GM12892 (cell line): Measurements from ENCODE around the gene PRDM12.

Experiments used
- POLR2A ChIP-seq: IDR thresholded peaks from 2 replicates; pipeline ENCODE4 v1.6.1; 2011; ENCODE audit warnings: low read depth, low read length, control low read depth
- POLR2AphosphoS5 ChIP-seq: IDR thresholded peaks from 2 replicates; pipeline ENCODE4 v1.6.1; 2011; ENCODE audit warnings: low read depth, low read length, control low read depth
- TAF1 ChIP-seq: IDR thresholded peaks from 2 replicates; pipeline ENCODE4 v1.6.1; 2011; ENCODE audit warnings: low read depth, mild to moderate bottlenecking, control low read depth, low read length, borderline replicate concordance

- no peak for TF ChIP-seq POLR2A
- no peak for TF ChIP-seq POLR2AphosphoS5
- no peak for TF ChIP-seq TAF1
These were observed 18.2 kb downstream of the PRDM12 start for GRCh38 chr9:130682421-130683121.
